Glomerular visceral epithelial cell (primary cell): ENCODE measurements around the gene ERBB3.
A peak's percentile ranks its signal among the peaks of the same experiment; 100 is the strongest.

Experiments
- DNase-seq: peaks from one replicate; pipeline ENCODE4 v3.0.0-alpha.2; 2016; ENCODE audit errors: extremely low spot score

ERBB3 gene

GRCh38 chr12:56134897-56135296 lies 54.9 kb downstream of the ERBB3 start:
- no peak for DNase-seq

- DNase-seq: no peak
These were observed 58.0 kb downstream of the ERBB3 start for GRCh38 chr12:56137853-56138571.

GRCh38 chr12:56141946-56142784 lies 62.2 kb downstream of the ERBB3 start:
- no peak for DNase-seq

GRCh38 chr12:56143217-56143616 lies 63.3 kb downstream of the ERBB3 start:
- no peak for DNase-seq

GRCh38 chr12:56143870-56144269 lies 63.9 kb downstream of the ERBB3 start:
- DNase-seq: no peak

GRCh38 chr12:56145217-56145616 lies 65.3 kb downstream of the ERBB3 start:
- no peak for DNase-seq

- no peak for DNase-seq
These were observed 66.8 kb downstream of the ERBB3 start for GRCh38 chr12:56146492-56147460.

GRCh38 chr12:56150563-56150962 lies 70.6 kb downstream of the ERBB3 start:
- DNase-seq: no peak

GRCh38 chr12:56151672-56152131 lies 71.7 kb downstream of the ERBB3 start:
- DNase-seq: no peak

- DNase-seq: peak; percentile 89
These were observed 72.3 kb downstream of the ERBB3 start, which contains the start of gene MYL6B for GRCh38 chr12:56152132-56152755. TSS of gene MYL6B (plus strand) at chr12:56152587. CDS start at chr12:56153919, 1,332 bp downstream.
